ENCODE results near the gene NTSR2. TPM values are rescaled to one million over a fixed set of nuclear protein-coding genes. Genes with fewer than 3 reads are reported as not detected.

Gene NTSR2
- total RNA-seq, 1 donor from 2014 or later, result not detected

- FAIRE-seq (no peak), DNase-seq (ENCODE audit: low read depth) (no peak)
- Histone ChIP-seq H3K4me3 (ENCODE audit: insufficient read depth, low read depth, low read length) (no peak overlapping the region), H3K79me2 (ENCODE audit: insufficient read depth, low read length) (no peaks in the 10 kb centered on the region), H3K27ac (ENCODE audit: low read depth, low read length) (no peak overlapping the region), H3K9me3 (ENCODE audit: insufficient read depth, low read depth, low read length) (no peaks in the 10 kb centered on the region), H3K36me3 (ENCODE audit: insufficient read depth, low read length) (no peaks in the 10 kb centered on the region), H3K27me3 (ENCODE audit: insufficient read depth, low read length) (peaks cover 27% of the 10 kb centered on the region), H3K4me1 (ENCODE audit: insufficient read depth, low read length) (no peaks in the 10 kb centered on the region), H4K20me1 (ENCODE audit: insufficient read depth, low read length) (no peaks in the 10 kb centered on the region), H2AFZ (ENCODE audit: low read depth, low read length) (no peak overlapping the region), H3K4me2 (ENCODE audit: low read length) (no peak overlapping the region), H3K9ac (ENCODE audit: low read length) (no peak overlapping the region)
- TF ChIP-seq EZH2 (IDR thresholded peaks at IDR 0.05; ENCODE audit: insufficient read depth, low read length) (no peak), CTCF (IDR thresholded peaks at IDR 0.05; ENCODE audit: insufficient read depth, low read depth, low read length) (no peak)
- H3K9me3 Mint-ChIP-seq (ENCODE audit: unreplicated experiment), result peaks cover 5% of the 10 kb centered on the region
- peaks cover 49% of the 10 kb centered on the region for H3K27me3 Mint-ChIP-seq (ENCODE audit: low read depth, unreplicated experiment)
- H3K27ac Mint-ChIP-seq (ENCODE audit: unreplicated experiment), result no peak overlapping the region
- H3K4me3 Mint-ChIP-seq (ENCODE audit: unreplicated experiment), result no peak overlapping the region
- H3K36me3 Mint-ChIP-seq (ENCODE audit: low read depth, unreplicated experiment), result peaks cover 2% of the 10 kb centered on the region
- no peaks in the 10 kb centered on the region for H3K4me1 Mint-ChIP-seq (ENCODE audit: low read depth, unreplicated experiment)
Measured at GRCh38 chr2:11715987-11716652, 46.1 kb upstream of the NTSR2 start.

- Mint-ChIP-seq H3K9me3 (ENCODE audit: unreplicated experiment) (no peaks in the 10 kb centered on the region), H3K36me3 (ENCODE audit: low read depth, unreplicated experiment) (peaks cover 2% of the 10 kb centered on the region), H3K4me3 (ENCODE audit: unreplicated experiment) (no peak overlapping the region), H3K4me1 (ENCODE audit: low read depth, unreplicated experiment) (peaks cover 4% of the 10 kb centered on the region), H3K27me3 (ENCODE audit: low read depth, unreplicated experiment) (peaks cover 39% of the 10 kb centered on the region), H3K27ac (ENCODE audit: unreplicated experiment) (no peak overlapping the region)
- peaks cover 14% of the 10 kb centered on the region for H3K4me1 ChIP-seq (ENCODE audit: insufficient read depth, low read length)
- H2AFZ ChIP-seq (ENCODE audit: low read depth, low read length), result no peak overlapping the region
- H3K9ac ChIP-seq (ENCODE audit: low read length), result no peak overlapping the region
- no peaks in the 10 kb centered on the region for H3K36me3 ChIP-seq (ENCODE audit: insufficient read depth, low read length)
- H3K9me3 ChIP-seq (ENCODE audit: insufficient read depth, low read depth, low read length), result no peaks in the 10 kb centered on the region
- DNase-seq (ENCODE audit: low read depth) (no peak), FAIRE-seq (no peak)
- H3K27ac ChIP-seq (ENCODE audit: low read depth, low read length), result no peak overlapping the region
- H3K4me3 ChIP-seq (ENCODE audit: insufficient read depth, low read depth, low read length), result no peak overlapping the region
- H3K4me2 ChIP-seq (ENCODE audit: low read length), result no peak overlapping the region
- peaks cover 10% of the 10 kb centered on the region for H3K27me3 ChIP-seq (ENCODE audit: insufficient read depth, low read length)
- H4K20me1 ChIP-seq (ENCODE audit: insufficient read depth, low read length), result no peaks in the 10 kb centered on the region
- no peaks in the 10 kb centered on the region for H3K79me2 ChIP-seq (ENCODE audit: insufficient read depth, low read length)
- TF ChIP-seq CTCF (IDR thresholded peaks at IDR 0.05; ENCODE audit: insufficient read depth, low read depth, low read length) (no peak), EZH2 (IDR thresholded peaks at IDR 0.05; ENCODE audit: insufficient read depth, low read length) (no peak)
Measured at GRCh38 chr2:11713815-11714214, 43.8 kb upstream of the NTSR2 start.

GRCh38 chr2:11712866-11713265 lies 42.9 kb upstream of the NTSR2 start:
- H3K27me3 ChIP-seq (ENCODE audit: insufficient read depth, low read length), result peaks cover 4% of the 10 kb centered on the region
- Mint-ChIP-seq H3K4me1 (ENCODE audit: low read depth, unreplicated experiment) (peaks cover 6% of the 10 kb centered on the region), H3K4me3 (ENCODE audit: unreplicated experiment) (no peak overlapping the region), H3K27ac (ENCODE audit: unreplicated experiment) (no peak overlapping the region), H3K27me3 (ENCODE audit: low read depth, unreplicated experiment) (peaks cover 32% of the 10 kb centered on the region), H3K36me3 (ENCODE audit: low read depth, unreplicated experiment) (peaks cover 4% of the 10 kb centered on the region), H3K9me3 (ENCODE audit: unreplicated experiment) (peaks cover 3% of the 10 kb centered on the region)
- no peak overlapping the region for H2AFZ ChIP-seq (ENCODE audit: low read depth, low read length)
- no peak overlapping the region for H3K27ac ChIP-seq (ENCODE audit: low read depth, low read length)
- no peak for TF ChIP-seq CTCF (IDR thresholded peaks at IDR 0.05; ENCODE audit: insufficient read depth, low read depth, low read length)
- TF ChIP-seq EZH2 (IDR thresholded peaks at IDR 0.05; ENCODE audit: insufficient read depth, low read length), result no peak
- FAIRE-seq, result no peak
- H3K36me3 ChIP-seq (ENCODE audit: insufficient read depth, low read length), result no peaks in the 10 kb centered on the region
- H3K9ac ChIP-seq (ENCODE audit: low read length), result no peak overlapping the region
- H3K79me2 ChIP-seq (ENCODE audit: insufficient read depth, low read length), result no peaks in the 10 kb centered on the region
- peaks cover 14% of the 10 kb centered on the region for H3K4me1 ChIP-seq (ENCODE audit: insufficient read depth, low read length)
- no peak overlapping the region for H3K4me2 ChIP-seq (ENCODE audit: low read length)
- H4K20me1 ChIP-seq (ENCODE audit: insufficient read depth, low read length), result no peaks in the 10 kb centered on the region
- H3K4me3 ChIP-seq (ENCODE audit: insufficient read depth, low read depth, low read length), result no peak overlapping the region
- H3K9me3 ChIP-seq (ENCODE audit: insufficient read depth, low read depth, low read length), result no peaks in the 10 kb centered on the region
- DNase-seq (ENCODE audit: low read depth), result no peak
